ENCODE data around the gene MOCOS.

- no peak for TF ChIP-seq CTCF (IDR thresholded peaks at IDR 0.05; ENCODE audit: low read depth, low read length, poor library complexity, severe bottlenecking)
- TF ChIP-seq EZH2phosphoT487 (IDR thresholded peaks at IDR 0.05; ENCODE audit: borderline replicate concordance, low read length): no peak
Measured at GRCh38 chr18:36288689-36289088, 101.4 kb downstream of the MOCOS start.
